Measurements from ENCODE around the gene UBE2U.

DNA sequence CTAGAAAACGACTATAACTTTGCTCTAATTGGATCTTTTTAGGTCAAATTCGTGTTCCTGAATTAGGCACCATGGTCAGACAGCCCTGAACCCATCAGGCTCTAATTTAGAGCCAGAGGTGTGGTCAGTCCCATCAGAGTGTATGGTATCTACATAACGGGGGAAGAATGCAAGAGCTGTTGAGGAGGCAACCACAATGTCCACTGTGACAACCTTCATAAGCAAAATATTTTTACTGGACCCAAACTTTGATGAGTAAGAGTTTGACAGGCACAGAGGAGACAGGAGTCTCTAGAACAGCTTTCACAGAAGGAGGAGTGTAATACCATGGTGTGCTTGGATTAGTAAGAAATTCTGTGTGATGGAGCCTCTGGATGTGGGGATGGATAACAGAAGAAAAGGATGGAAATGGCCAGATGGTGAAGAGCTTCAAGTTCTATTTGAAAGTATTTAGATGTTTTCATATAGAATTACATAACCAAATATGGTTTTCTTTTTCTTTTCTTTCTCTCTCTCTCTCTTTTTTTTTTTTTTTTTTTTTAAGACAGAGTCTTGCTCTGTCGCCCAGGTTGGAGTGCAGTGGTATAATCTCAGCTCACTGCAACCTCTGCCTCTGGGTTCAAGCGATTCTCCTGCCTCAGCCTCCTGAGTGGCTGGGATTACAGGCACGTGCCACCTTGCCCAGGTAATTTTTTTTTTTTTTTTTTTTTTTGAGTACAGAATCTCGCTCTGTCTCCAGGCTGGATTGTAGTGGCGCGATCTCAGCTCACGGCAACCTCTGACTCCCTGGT lies 24.9 kb downstream of the UBE2U start:
- no peak for TF ChIP-seq EZH2phosphoT487 (conservative IDR thresholded peaks at IDR 0.05; ENCODE audit: low read length)
- TF ChIP-seq, protein P1, sequence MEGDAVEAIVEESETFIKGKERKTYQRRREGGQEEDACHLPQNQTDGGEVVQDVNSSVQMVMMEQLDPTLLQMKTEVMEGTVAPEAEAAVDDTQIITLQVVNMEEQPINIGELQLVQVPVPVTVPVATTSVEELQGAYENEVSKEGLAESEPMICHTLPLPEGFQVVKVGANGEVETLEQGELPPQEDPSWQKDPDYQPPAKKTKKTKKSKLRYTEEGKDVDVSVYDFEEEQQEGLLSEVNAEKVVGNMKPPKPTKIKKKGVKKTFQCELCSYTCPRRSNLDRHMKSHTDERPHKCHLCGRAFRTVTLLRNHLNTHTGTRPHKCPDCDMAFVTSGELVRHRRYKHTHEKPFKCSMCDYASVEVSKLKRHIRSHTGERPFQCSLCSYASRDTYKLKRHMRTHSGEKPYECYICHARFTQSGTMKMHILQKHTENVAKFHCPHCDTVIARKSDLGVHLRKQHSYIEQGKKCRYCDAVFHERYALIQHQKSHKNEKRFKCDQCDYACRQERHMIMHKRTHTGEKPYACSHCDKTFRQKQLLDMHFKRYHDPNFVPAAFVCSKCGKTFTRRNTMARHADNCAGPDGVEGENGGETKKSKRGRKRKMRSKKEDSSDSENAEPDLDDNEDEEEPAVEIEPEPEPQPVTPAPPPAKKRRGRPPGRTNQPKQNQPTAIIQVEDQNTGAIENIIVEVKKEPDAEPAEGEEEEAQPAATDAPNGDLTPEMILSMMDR (IDR thresholded peaks at IDR 0.05; ENCODE audit: insufficient read depth, low read length, poor library complexity, severe bottlenecking), result no peak
